Measurements from ENCODE around the gene PJVK. TPM values are rescaled to one million over a fixed set of nuclear protein-coding genes. Genes with fewer than 3 reads are reported as not detected.

Gene PJVK
- total and polyA plus RNA-seq, 2 of the 13 experiments (the other 11 are each of a cell fraction or from before 2014, with no cell fraction given) = 1.2 to 2.6 TPM

- TF ChIP-seq RAD51 (IDR thresholded peaks at IDR 0.05; ENCODE audit: borderline replicate concordance) = no peak
- TF ChIP-seq TGIF2 (CRISPR knock-in tag; IDR thresholded peaks at IDR 0.05) = peak; percentile 56
- TF ChIP-seq PREB (CRISPR knock-in tag; IDR thresholded peaks at IDR 0.05) = no peak
- TF ChIP-seq BHLHE40 (IDR thresholded peaks at IDR 0.05; ENCODE audit: low read length) = 0 out of 2 replicates have a peak, but pooled peaks have one; percentile 16
- TF ChIP-seq ZGPAT (CRISPR knock-in tag; IDR thresholded peaks at IDR 0.05) = peak; percentile 98
- TF ChIP-seq U2AF1 (optimal IDR thresholded peaks at IDR 0.05; ENCODE audit: low read depth, low read length) = no peak
- no peak; the same call in none of the 2 replicates for TF ChIP-seq ETV5 (CRISPR knock-in tag; IDR thresholded peaks at IDR 0.05; ENCODE audit: borderline replicate concordance)
- peak; percentile 64; the same call in 1 of the 2 replicates for TF ChIP-seq REXO4 (CRISPR knock-in tag; IDR thresholded peaks at IDR 0.05; ENCODE audit: borderline replicate concordance)
- TF ChIP-seq NFATC3 (CRISPR knock-in tag; IDR thresholded peaks at IDR 0.05) = no peak; the same call in 1 of the 2 replicates
- no peak for TF ChIP-seq U2AF2 (IDR thresholded peaks at IDR 0.05; ENCODE audit: low read depth, low read length)
- 0 out of 2 replicates have a peak, but pooled peaks have one; percentile 8 for TF ChIP-seq HES4 (CRISPR knock-in tag; IDR thresholded peaks at IDR 0.05; ENCODE audit: borderline replicate concordance)
- TF ChIP-seq MXD4 (CRISPR knock-in tag; IDR thresholded peaks at IDR 0.05) = peak; percentile 95
- peak; percentile 43; the same call in 1 of the 2 replicates for TF ChIP-seq SOX5 (CRISPR knock-in tag; IDR thresholded peaks at IDR 0.05; ENCODE audit: borderline replicate concordance)
- TF ChIP-seq CREB1 (IDR thresholded peaks at IDR 0.05) = peak; percentile 43
- no peak for TF ChIP-seq CREB1 (CRISPR knock-in tag; IDR thresholded peaks at IDR 0.05)
- no peak for TF ChIP-seq TRIM22 (IDR thresholded peaks at IDR 0.05)
- TF ChIP-seq ZNF350 (CRISPR knock-in tag; IDR thresholded peaks at IDR 0.05; ENCODE audit: borderline replicate concordance, low read depth) = peak; percentile 65; the same call in 1 of the 2 replicates
- peak; percentile 98; the same call in 1 of the 2 replicates for TF ChIP-seq CAMTA2 (CRISPR knock-in tag; IDR thresholded peaks at IDR 0.05; ENCODE audit: borderline replicate concordance)
- no peak for TF ChIP-seq RORA (CRISPR knock-in tag; IDR thresholded peaks at IDR 0.05)
- TF ChIP-seq ZNF550 (CRISPR knock-in tag; IDR thresholded peaks at IDR 0.05; ENCODE audit: borderline replicate concordance) = no peak
- TF ChIP-seq MNT (IDR thresholded peaks at IDR 0.05) = peak; percentile 39
- no peak for TF ChIP-seq TCF7L2 (IDR thresholded peaks at IDR 0.05; ENCODE audit: low read depth, low read length)
- no peak; the same call in 1 of the 2 replicates for TF ChIP-seq PLSCR1 (CRISPR knock-in tag; IDR thresholded peaks at IDR 0.05; ENCODE audit: borderline replicate concordance)
- no peak; the same call in 1 of the 2 replicates for TF ChIP-seq ZFP82 (CRISPR knock-in tag; IDR thresholded peaks at IDR 0.05; ENCODE audit: borderline replicate concordance)
- peak; percentile 96; the same call in 1 of the 2 replicates for TF ChIP-seq ZNF230 (CRISPR knock-in tag; IDR thresholded peaks at IDR 0.05)
These were observed at the start of gene PJVK, which contains the start of gene PRKRA (continued) for GRCh38 chr2:178450774-178451525.
